Measurements from ENCODE around the gene CACTIN. TPM values are rescaled to one million over a fixed set of nuclear protein-coding genes. Genes with fewer than 3 reads are reported as not detected.

The CACTIN gene
- total RNA-seq, 4 donors from 2014 or later, result 28.7 to 45.0 (median 34.2) TPM

GRCh38 chr19:3660493-3661219, 34.1 kb upstream of the CACTIN start:
- TF ChIP-seq POLR2A (IDR thresholded peaks at IDR 0.05; ENCODE audit: low read depth) (no peak), CTCF (IDR thresholded peaks at IDR 0.05) (no peak), POLR2AphosphoS5 (IDR thresholded peaks at IDR 0.05) (no peak), EP300 (IDR thresholded peaks at IDR 0.05) (no peak)
- H3K36me3 ChIP-seq, result peaks cover 88 to 100% (median 98%) of the 10 kb centered on the region in 4 donors
- H3K9me3 ChIP-seq, result no peaks in the 10 kb centered on the region

GRCh38 chr19:3659746-3660112, 33.1 kb upstream of the CACTIN start:
- Histone ChIP-seq H3K27ac (replicated peaks in 1 of 4) (no peak overlapping the region), H3K27me3 (no peaks in the 10 kb centered on the region), H3K4me1 (peaks cover 0 to 6% (median 0%) of the 10 kb centered on the region in 4 donors), H3K9me3 (no peaks in the 10 kb centered on the region), H3K4me3 (no peak overlapping the region), H3K36me3 (peaks cover 80 to 98% (median 95%) of the 10 kb centered on the region in 4 donors)
- DNase-seq (ENCODE audit: extremely low spot score), result no peak
- intact Hi-C loops (cut with DNase I), result no loop called here
- TF ChIP-seq CTCF (IDR thresholded peaks at IDR 0.05) (no peak), POLR2AphosphoS5 (IDR thresholded peaks at IDR 0.05) (no peak), EP300 (IDR thresholded peaks at IDR 0.05) (no peak), POLR2A (IDR thresholded peaks at IDR 0.05; ENCODE audit: low read depth) (no peak)
- WGBS, result 90% methylated on average over 19 of the region's 22 CpGs

More at GRCh38 chr19:3660493-3661219, 34.1 kb upstream of the CACTIN start:
- Histone ChIP-seq H3K27me3 (no peaks in the 10 kb centered on the region), H3K4me3 (no peak overlapping the region), H3K27ac (replicated peaks in 1 of 4) (no peak overlapping the region), H3K4me1 (peaks cover 1 to 8% (median 4%) of the 10 kb centered on the region in 4 donors)
- no peak for DNase-seq (ENCODE audit: extremely low spot score)
- 86% methylated on average over 14 of the region's 23 CpGs for WGBS
- intact Hi-C loops (cut with DNase I), result no loop called here

GRCh38 chr19:3658870-3659745, 32.5 kb upstream of the CACTIN start:
- DNase-seq (ENCODE audit: extremely low spot score), result no peak
- H3K9me3 ChIP-seq, result no peaks in the 10 kb centered on the region
- 91% methylated on average over 9 of the region's 37 CpGs for WGBS
- H3K4me1 ChIP-seq, result peaks cover 0 to 6% (median 0%) of the 10 kb centered on the region in 4 donors
- peaks cover 75 to 98% (median 94%) of the 10 kb centered on the region in 4 donors for H3K36me3 ChIP-seq
- no peak overlapping the region for H3K4me3 ChIP-seq
- intact Hi-C loops (cut with DNase I), result no loop called here
- H3K27me3 ChIP-seq, result no peaks in the 10 kb centered on the region
- H3K27ac ChIP-seq (replicated peaks in 1 of 4), result no peak overlapping the region
- no peak for TF ChIP-seq CTCF (IDR thresholded peaks at IDR 0.05)
- TF ChIP-seq EP300 (IDR thresholded peaks at IDR 0.05), result no peak
- no peak for TF ChIP-seq POLR2A (IDR thresholded peaks at IDR 0.05; ENCODE audit: low read depth)
- TF ChIP-seq POLR2AphosphoS5 (IDR thresholded peaks at IDR 0.05), result no peak

GRCh38 chr19:3658004-3658869, 31.6 kb upstream of the CACTIN start:
- no peak for DNase-seq (ENCODE audit: extremely low spot score)
- 89% methylated on average over 12 of the region's 39 CpGs for WGBS
- Histone ChIP-seq H3K27ac (replicated peaks in 1 of 4) (no peak overlapping the region), H3K9me3 (no peaks in the 10 kb centered on the region), H3K4me3 (no peak overlapping the region), H3K4me1 (peaks cover 0 to 6% (median 0%) of the 10 kb centered on the region in 4 donors), H3K36me3 (peaks cover 75 to 98% (median 94%) of the 10 kb centered on the region in 4 donors), H3K27me3 (no peaks in the 10 kb centered on the region)
- no peak for TF ChIP-seq POLR2AphosphoS5 (IDR thresholded peaks at IDR 0.05)
- no peak for TF ChIP-seq CTCF (IDR thresholded peaks at IDR 0.05)
- TF ChIP-seq POLR2A (IDR thresholded peaks at IDR 0.05; ENCODE audit: low read depth), result no peak
- TF ChIP-seq EP300 (IDR thresholded peaks at IDR 0.05), result no peak
- intact Hi-C loops (cut with DNase I), result no loop called here
